Fibroblast of villous mesenchyme (primary cell): ENCODE data around the gene CAGE1. TPM values are rescaled to one million over a fixed set of nuclear protein-coding genes. Genes with fewer than 3 reads are reported as not detected.

Experiments used
- DNase-seq: peaks from one replicate; pipeline ENCODE4 v3.0.0-alpha.2; 2010; ENCODE audit warnings: low read depth
- H3K4me3 ChIP-seq: 2 replicates; pipeline ENCODE4 v1.5.1; 2011; ENCODE audit warnings: low read depth, mild to moderate bottlenecking, low read length
- total RNA-seq: library from RNA; depleted of rRNA; stranded (reverse); fragments of >200 nt; gene quantifications from 2 replicates; pipeline ENCODE4 v1.2.3, GENCODE V29; 2012
- TF ChIP-seq, protein P1 (sequence below): IDR thresholded peaks from 2 replicates; pipeline ENCODE4 v1.5.1; 2012; ENCODE audit warnings: low read depth, mild to moderate bottlenecking, low read length; ENCODE audit not compliant: insufficient read depth

CAGE1 gene
- total RNA-seq, 1 donor = under 0.01 TPM

GRCh38 chr6:7392402-7392801 lies 2.9 kb upstream of the CAGE1 start:
- TF ChIP-seq, protein P1, sequence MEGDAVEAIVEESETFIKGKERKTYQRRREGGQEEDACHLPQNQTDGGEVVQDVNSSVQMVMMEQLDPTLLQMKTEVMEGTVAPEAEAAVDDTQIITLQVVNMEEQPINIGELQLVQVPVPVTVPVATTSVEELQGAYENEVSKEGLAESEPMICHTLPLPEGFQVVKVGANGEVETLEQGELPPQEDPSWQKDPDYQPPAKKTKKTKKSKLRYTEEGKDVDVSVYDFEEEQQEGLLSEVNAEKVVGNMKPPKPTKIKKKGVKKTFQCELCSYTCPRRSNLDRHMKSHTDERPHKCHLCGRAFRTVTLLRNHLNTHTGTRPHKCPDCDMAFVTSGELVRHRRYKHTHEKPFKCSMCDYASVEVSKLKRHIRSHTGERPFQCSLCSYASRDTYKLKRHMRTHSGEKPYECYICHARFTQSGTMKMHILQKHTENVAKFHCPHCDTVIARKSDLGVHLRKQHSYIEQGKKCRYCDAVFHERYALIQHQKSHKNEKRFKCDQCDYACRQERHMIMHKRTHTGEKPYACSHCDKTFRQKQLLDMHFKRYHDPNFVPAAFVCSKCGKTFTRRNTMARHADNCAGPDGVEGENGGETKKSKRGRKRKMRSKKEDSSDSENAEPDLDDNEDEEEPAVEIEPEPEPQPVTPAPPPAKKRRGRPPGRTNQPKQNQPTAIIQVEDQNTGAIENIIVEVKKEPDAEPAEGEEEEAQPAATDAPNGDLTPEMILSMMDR = no peak
- DNase-seq = peak; percentile 5
- no peak overlapping the region for H3K4me3 ChIP-seq

GRCh38 chr6:7391151-7391550 lies 1.6 kb upstream of the CAGE1 start:
- peak; percentile 5 for DNase-seq
- peak overlapping the region; percentile 75 for H3K4me3 ChIP-seq
- TF ChIP-seq, protein P1 = no peak

GRCh38 chr6:7390226-7390878 lies 810 bp upstream of the CAGE1 start:
- peak; percentile 77 for DNase-seq
- TF ChIP-seq, protein P1 = no peak
- peak overlapping the region; percentile 75 for H3K4me3 ChIP-seq

GRCh38 chr6:7389162-7389450 lies 436 bp downstream of the CAGE1 start:
- H3K4me3 ChIP-seq = peak overlapping the region; percentile 75
- TF ChIP-seq, protein P1 = no peak
- DNase-seq = peak; percentile 64

DNA sequence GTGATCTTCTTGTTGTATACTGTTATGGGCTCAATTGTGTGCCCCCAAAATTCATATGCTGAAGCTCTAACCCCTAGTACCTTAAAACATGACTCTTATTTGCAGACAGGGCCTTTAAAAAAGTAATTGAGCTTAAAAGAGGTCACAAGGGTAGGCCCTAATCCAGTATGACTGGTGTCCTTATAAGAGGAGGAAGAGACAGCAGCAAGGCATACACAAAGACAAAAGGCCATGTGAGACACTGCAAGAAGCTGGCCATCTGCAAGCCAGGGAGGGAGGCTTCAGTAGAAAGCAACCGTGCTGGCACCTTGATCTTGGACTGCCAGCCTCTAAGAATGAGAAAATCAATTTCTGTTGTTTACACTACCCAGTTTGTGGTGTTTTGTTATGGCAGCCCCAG lies 8.4 kb downstream of the CAGE1 start:
- no peak for DNase-seq
- TF ChIP-seq, protein P1 = no peak
- no peak overlapping the region for H3K4me3 ChIP-seq

- H3K4me3 ChIP-seq = no peak overlapping the region
- no peak for DNase-seq
- TF ChIP-seq, protein P1 = no peak
These were observed 10.8 kb downstream of the CAGE1 start for GRCh38 chr6:7378740-7379139.

DNA sequence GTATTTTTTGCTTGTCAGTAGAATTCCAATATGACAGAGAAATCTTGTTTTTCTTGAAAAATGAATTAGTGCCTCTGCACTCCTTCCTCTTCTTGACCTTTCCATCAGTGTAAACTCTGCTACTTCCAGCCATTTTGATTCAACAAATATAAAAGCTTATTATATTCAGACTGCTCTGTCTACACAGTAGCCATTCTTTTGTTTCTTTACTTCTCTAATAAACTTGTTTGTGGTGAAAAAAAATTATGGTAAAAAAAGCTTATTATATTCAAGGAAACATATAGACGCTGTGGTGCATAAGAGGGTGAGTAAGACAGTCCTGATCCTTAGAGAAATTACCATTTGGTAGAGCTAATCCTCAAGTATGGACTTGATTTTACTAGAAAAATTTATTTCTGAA lies 11.6 kb downstream of the CAGE1 start:
- TF ChIP-seq, protein P1 = no peak
- no peak overlapping the region for H3K4me3 ChIP-seq
- DNase-seq = no peak
